Nephron (organoid): ENCODE results near the gene COL4A6.

Experiments
- H3K27ac Mint-ChIP-seq, 3 experiments: 2 replicates each; pipeline ENCODE4 v1.8.0; 2020; ENCODE audit warnings: mixed read lengths in 3 of 3, mild to moderate bottlenecking in 2 of 3, moderate library complexity in 1 of 3
- H3K27me3 Mint-ChIP-seq: 2 replicates; pipeline ENCODE4 v1.8.0; 2021; ENCODE audit warnings: low read depth, mild to moderate bottlenecking, moderate library complexity, mixed read lengths
- H3K36me3 Mint-ChIP-seq: 2 replicates; pipeline ENCODE4 v1.8.0; 2020; ENCODE audit warnings: low read depth, mixed read lengths
- H3K4me1 Mint-ChIP-seq: 2 replicates; pipeline ENCODE4 v1.8.0; 2020; ENCODE audit warnings: mixed read lengths
- H3K4me3 Mint-ChIP-seq, 3 experiments: 2 replicates each; pipeline ENCODE4 v1.8.0; 2020; ENCODE audit warnings: mild to moderate bottlenecking in 3 of 3, mixed read lengths in 3 of 3, moderate library complexity in 2 of 3
- H3K9me3 Mint-ChIP-seq: 2 replicates; pipeline ENCODE4 v1.8.0; 2020; ENCODE audit warnings: mixed read lengths
- TF ChIP-seq, protein P1 (sequence below), 3 experiments: fragments of 200-600 bp; sonication (generic); IDR thresholded peaks; one replicate each; pipeline ENCODE4 v1.5.0; 2021; ENCODE audit warnings: antibody characterized with exemption in 3 of 3; ENCODE audit not compliant: unreplicated experiment in 3 of 3

The COL4A6 gene

DNA sequence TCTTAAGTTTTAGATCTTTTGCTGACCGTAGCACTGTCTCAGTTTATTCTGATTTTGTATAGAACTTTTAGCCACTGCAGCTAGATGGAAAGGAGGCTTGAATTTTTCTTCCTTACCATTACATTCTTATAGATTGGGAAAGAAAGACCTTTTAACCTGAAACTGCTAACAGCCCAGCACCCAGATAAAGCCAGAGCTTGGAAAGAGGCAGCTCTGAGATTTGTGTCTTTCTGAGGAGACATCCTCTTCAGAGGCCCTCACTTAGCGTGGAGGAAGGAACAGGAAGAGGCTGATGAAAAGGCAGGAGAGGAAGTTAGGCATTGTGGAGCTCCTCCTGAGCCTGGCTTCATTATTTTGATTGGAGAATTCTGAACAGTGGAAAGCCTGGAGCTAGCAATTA is 311.6 kb downstream of the COL4A6 start:
- Mint-ChIP-seq H3K36me3 (peaks cover 36% of the 10 kb centered on the region), H3K4me1 (peaks cover 15% of the 10 kb centered on the region), H3K4me3 (no peak overlapping the region), H3K27me3 (peaks cover 3% of the 10 kb centered on the region), H3K27ac (peak overlapping the region in 2 of 3 experiments; percentile 30 to 58), H3K9me3 (no peaks in the 10 kb centered on the region)
- TF ChIP-seq, protein P1, sequence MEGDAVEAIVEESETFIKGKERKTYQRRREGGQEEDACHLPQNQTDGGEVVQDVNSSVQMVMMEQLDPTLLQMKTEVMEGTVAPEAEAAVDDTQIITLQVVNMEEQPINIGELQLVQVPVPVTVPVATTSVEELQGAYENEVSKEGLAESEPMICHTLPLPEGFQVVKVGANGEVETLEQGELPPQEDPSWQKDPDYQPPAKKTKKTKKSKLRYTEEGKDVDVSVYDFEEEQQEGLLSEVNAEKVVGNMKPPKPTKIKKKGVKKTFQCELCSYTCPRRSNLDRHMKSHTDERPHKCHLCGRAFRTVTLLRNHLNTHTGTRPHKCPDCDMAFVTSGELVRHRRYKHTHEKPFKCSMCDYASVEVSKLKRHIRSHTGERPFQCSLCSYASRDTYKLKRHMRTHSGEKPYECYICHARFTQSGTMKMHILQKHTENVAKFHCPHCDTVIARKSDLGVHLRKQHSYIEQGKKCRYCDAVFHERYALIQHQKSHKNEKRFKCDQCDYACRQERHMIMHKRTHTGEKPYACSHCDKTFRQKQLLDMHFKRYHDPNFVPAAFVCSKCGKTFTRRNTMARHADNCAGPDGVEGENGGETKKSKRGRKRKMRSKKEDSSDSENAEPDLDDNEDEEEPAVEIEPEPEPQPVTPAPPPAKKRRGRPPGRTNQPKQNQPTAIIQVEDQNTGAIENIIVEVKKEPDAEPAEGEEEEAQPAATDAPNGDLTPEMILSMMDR (IDR thresholded peaks at IDR 0.05; ENCODE audit: unreplicated experiment in 3 of 3), result no peak

DNA sequence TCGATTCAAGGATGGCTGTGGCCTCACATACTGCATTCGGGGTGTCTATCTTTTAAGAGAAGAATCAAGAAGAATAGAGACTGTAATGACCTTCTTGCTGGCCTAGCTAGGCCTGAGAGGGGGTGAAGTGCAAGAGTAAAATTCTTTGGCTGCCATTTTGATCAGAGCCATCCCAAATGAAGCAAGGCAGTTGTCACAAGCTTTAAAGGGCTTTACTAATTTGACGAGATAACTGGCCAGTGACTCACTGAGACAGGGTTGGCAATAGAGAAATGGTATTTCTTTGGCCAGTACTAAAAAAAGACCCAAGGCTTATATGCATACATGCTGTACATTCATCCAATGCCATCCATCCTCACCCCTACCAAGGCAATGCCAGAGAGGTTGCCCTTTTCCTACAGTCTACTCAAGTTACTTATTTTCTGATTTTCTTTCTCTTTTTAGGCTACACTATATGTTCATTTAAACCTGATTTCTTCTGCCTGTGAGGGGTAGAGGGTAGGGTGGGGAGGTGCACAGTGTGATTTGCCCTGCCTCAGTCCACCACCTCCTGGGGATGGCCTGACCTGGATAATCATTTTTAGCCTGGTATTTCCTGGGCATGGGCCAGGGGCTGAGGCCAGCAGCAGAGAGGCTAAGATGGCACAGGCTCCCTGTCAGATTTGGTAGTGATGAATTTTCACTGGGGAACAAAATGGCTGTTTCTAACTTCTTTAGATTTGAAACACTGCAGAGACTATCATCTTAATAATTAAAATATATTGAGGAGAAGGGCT is 314.4 kb downstream of the COL4A6 start:
- peaks cover 15% of the 10 kb centered on the region for H3K36me3 Mint-ChIP-seq
- H3K27ac Mint-ChIP-seq, result no peak overlapping the region
- H3K4me1 Mint-ChIP-seq, result peaks cover 27% of the 10 kb centered on the region
- peaks cover 3% of the 10 kb centered on the region for H3K27me3 Mint-ChIP-seq
- TF ChIP-seq, protein P1 (IDR thresholded peaks at IDR 0.05; ENCODE audit: unreplicated experiment in 3 of 3), result no peak
- no peaks in the 10 kb centered on the region for H3K9me3 Mint-ChIP-seq
- no peak overlapping the region for H3K4me3 Mint-ChIP-seq

GRCh38 chrX:108122748-108123147 is 315.5 kb downstream of the COL4A6 start:
- peaks cover 36% of the 10 kb centered on the region for H3K4me1 Mint-ChIP-seq
- no peaks in the 10 kb centered on the region for H3K9me3 Mint-ChIP-seq
- peaks cover 11% of the 10 kb centered on the region for H3K36me3 Mint-ChIP-seq
- H3K4me3 Mint-ChIP-seq, result no peak overlapping the region
- H3K27ac Mint-ChIP-seq, result peak overlapping the region; percentile 11 to 62 (median 37)
- H3K27me3 Mint-ChIP-seq, result peaks cover 3% of the 10 kb centered on the region
- TF ChIP-seq, protein P1 (IDR thresholded peaks at IDR 0.05; ENCODE audit: unreplicated experiment in 3 of 3), result no peak

GRCh38 chrX:108121291-108121690 is 316.9 kb downstream of the COL4A6 start:
- TF ChIP-seq, protein P1 (IDR thresholded peaks at IDR 0.05; ENCODE audit: unreplicated experiment in 3 of 3), result no peak
- peak overlapping the region in 2 of 3 experiments; percentile 5 to 17 for H3K27ac Mint-ChIP-seq
- peaks cover 48% of the 10 kb centered on the region for H3K4me1 Mint-ChIP-seq
- no peaks in the 10 kb centered on the region for H3K36me3 Mint-ChIP-seq
- H3K4me3 Mint-ChIP-seq, result no peak overlapping the region
- no peaks in the 10 kb centered on the region for H3K9me3 Mint-ChIP-seq
- peaks cover 3% of the 10 kb centered on the region for H3K27me3 Mint-ChIP-seq

- Mint-ChIP-seq H3K36me3 (no peaks in the 10 kb centered on the region), H3K27ac (peak overlapping the region; percentile 9 to 55 (median 23)), H3K4me3 (no peak overlapping the region), H3K9me3 (no peaks in the 10 kb centered on the region), H3K4me1 (peaks cover 47% of the 10 kb centered on the region), H3K27me3 (peaks cover 8% of the 10 kb centered on the region)
- TF ChIP-seq, protein P1 (IDR thresholded peaks at IDR 0.05; ENCODE audit: unreplicated experiment in 3 of 3), result no peak
These were observed 320.2 kb downstream of the COL4A6 start for GRCh38 chrX:108117988-108118387.

- Mint-ChIP-seq H3K4me3 (no peak overlapping the region), H3K27me3 (peaks cover 5% of the 10 kb centered on the region), H3K36me3 (no peaks in the 10 kb centered on the region), H3K4me1 (peaks cover 27% of the 10 kb centered on the region), H3K9me3 (peaks cover 5% of the 10 kb centered on the region), H3K27ac (no peak overlapping the region)
- TF ChIP-seq, protein P1 (IDR thresholded peaks at IDR 0.05; ENCODE audit: unreplicated experiment in 3 of 3), result no peak
These were observed 323.7 kb downstream of the COL4A6 start for GRCh38 chrX:108114541-108114940.
